ENCODE data around the gene PPEF1. TPM values are rescaled to one million over a fixed set of nuclear protein-coding genes. Genes with fewer than 3 reads are reported as not detected.

The PPEF1 gene
- total RNA-seq, 4 donors from 2014 or later: 0.19 TPM; not detected in 3

- Histone ChIP-seq H3K4me3 (no peak overlapping the region), H3K36me3 (no peaks in the 10 kb centered on the region), H3K27ac (no peak overlapping the region), H3K9me3 (peaks cover 0 to 6% (median 0%) of the 10 kb centered on the region in 3 donors), H3K4me1 (no peaks in the 10 kb centered on the region), H3K27me3 (no peaks in the 10 kb centered on the region)
- TF ChIP-seq CTCF (IDR thresholded peaks at IDR 0.05) (no peak), POLR2A (IDR thresholded peaks at IDR 0.05) (no peak)
- WGBS, 2 donors: 32% methylated on average over 1 of the region's 1 CpG; no CpG with 5 or more reads in 1 of the 2 donors
- intact Hi-C loops (cut with DNase I): no loop called here
- DNase-seq: no peak
These were observed 61.9 kb downstream of the PPEF1 start for GRCh38 chrX:18769364-18769763.

- intact Hi-C loops (cut with DNase I): no loop called here
- WGBS, 2 donors: 34 to 36% methylated on average over 5 to 6 of the region's 7 CpGs
- Histone ChIP-seq H3K27ac (no peak overlapping the region), H3K4me1 (no peaks in the 10 kb centered on the region), H3K27me3 (no peaks in the 10 kb centered on the region), H3K9me3 (peaks cover 0 to 6% (median 0%) of the 10 kb centered on the region in 3 donors), H3K4me3 (no peak overlapping the region), H3K36me3 (no peaks in the 10 kb centered on the region)
- TF ChIP-seq CTCF (IDR thresholded peaks at IDR 0.05) (no peak), POLR2A (IDR thresholded peaks at IDR 0.05) (no peak)
- no peak for DNase-seq
These were observed 62.5 kb downstream of the PPEF1 start for GRCh38 chrX:18769812-18770573.

- 35 to 47% methylated on average over 1 of the region's 1 CpG for WGBS, 2 donors
- intact Hi-C loops (cut with DNase I): no loop called here
- H3K9me3 ChIP-seq: no peaks in the 10 kb centered on the region
- no peaks in the 10 kb centered on the region for H3K27me3 ChIP-seq
- DNase-seq: no peak
- no peaks in the 10 kb centered on the region for H3K4me1 ChIP-seq
- no peak for TF ChIP-seq CTCF (IDR thresholded peaks at IDR 0.05)
- no peak for TF ChIP-seq POLR2A (IDR thresholded peaks at IDR 0.05)
- no peak overlapping the region for H3K27ac ChIP-seq
- H3K4me3 ChIP-seq: no peak overlapping the region
- no peaks in the 10 kb centered on the region for H3K36me3 ChIP-seq
These were observed 82.5 kb downstream of the PPEF1 start for GRCh38 chrX:18789916-18790315.

GRCh38 chrX:18792828-18793227 lies 85.4 kb downstream of the PPEF1 start:
- Histone ChIP-seq H3K9me3 (no peaks in the 10 kb centered on the region), H3K27ac (no peak overlapping the region), H3K4me1 (no peaks in the 10 kb centered on the region), H3K27me3 (no peaks in the 10 kb centered on the region), H3K36me3 (no peaks in the 10 kb centered on the region), H3K4me3 (no peak overlapping the region)
- intact Hi-C loops (cut with DNase I): no loop called here
- no peak for DNase-seq
- no peak for TF ChIP-seq POLR2A (IDR thresholded peaks at IDR 0.05)
- TF ChIP-seq CTCF (IDR thresholded peaks at IDR 0.05): no peak

GRCh38 chrX:18793601-18794089 lies 86.2 kb downstream of the PPEF1 start:
- H3K36me3 ChIP-seq: no peaks in the 10 kb centered on the region
- H3K4me3 ChIP-seq: no peak overlapping the region
- intact Hi-C loops (cut with DNase I): no loop called here
- H3K27ac ChIP-seq: no peak overlapping the region
- H3K9me3 ChIP-seq: no peaks in the 10 kb centered on the region
- no peak for TF ChIP-seq POLR2A (IDR thresholded peaks at IDR 0.05)
- TF ChIP-seq CTCF (IDR thresholded peaks at IDR 0.05): no peak
- DNase-seq: no peak
- 34 to 37% methylated on average over 6 to 7 of the region's 7 CpGs for WGBS, 2 donors
- no peaks in the 10 kb centered on the region for H3K4me1 ChIP-seq
- H3K27me3 ChIP-seq: no peaks in the 10 kb centered on the region
